Fibroblast of skin of scalp (primary cell): Measurements from ENCODE around the gene PCDHA4.

Source experiments
- DNase-seq: peaks from one replicate; pipeline ENCODE4 v3.0.0-alpha.2; 2013

PCDHA4 gene

GRCh38 chr5:140857177-140857986 lies 50.5 kb downstream of the PCDHA4 start:
- DNase-seq: no peak

- no peak for DNase-seq
Measured at GRCh38 chr5:140857987-140858240, 51.0 kb downstream of the PCDHA4 start.

GRCh38 chr5:140862441-140863295 lies 55.8 kb downstream of the PCDHA4 start:
- no peak for DNase-seq
